Neural progenitor cell (in vitro differentiated cells): Measurements from ENCODE around the gene FOXK1. TPM values are rescaled to one million over a fixed set of nuclear protein-coding genes. Genes with fewer than 3 reads are reported as not detected.
A peak's percentile ranks its signal among the peaks of the same experiment; 100 is the strongest.

ENCODE experiments used
- DNase-seq: peaks from one replicate; pipeline ENCODE4 v3.0.0-alpha.2; 2016; ENCODE audit warnings: low spot score
- H2AFZ ChIP-seq: fragments of 200-600 bp; sonication (generic); replicated peaks from 2 replicates; pipeline ENCODE4 v1.6.1; 2016; ENCODE audit warnings: antibody characterized with exemption
- H3F3A ChIP-seq: fragments of 200-600 bp; sonication (generic); 2 replicates; pipeline ENCODE4 v1.6.1; 2016; ENCODE audit warnings: antibody characterized with exemption, low read depth
- H3K27ac ChIP-seq: fragments of 200-600 bp; sonication (generic); 2 replicates; pipeline ENCODE4 v1.5.1; 2016; ENCODE audit warnings: mild to moderate bottlenecking
- H3K27me3 ChIP-seq: fragments of 200-600 bp; sonication (generic); 2 replicates; pipeline ENCODE4 v1.6.1; 2016; ENCODE audit warnings: mild to moderate bottlenecking, moderate library complexity
- H3K36me3 ChIP-seq: fragments of 200-600 bp; sonication (generic); 2 replicates; pipeline ENCODE4 v1.5.1; 2016
- H3K4me1 ChIP-seq: fragments of 200-600 bp; sonication (generic); 2 replicates; pipeline ENCODE4 v1.6.1; 2016; ENCODE audit warnings: mixed run types
- H3K4me2 ChIP-seq: fragments of 200-600 bp; sonication (generic); 2 replicates; pipeline ENCODE4 v1.6.1; 2016
- H3K4me3 ChIP-seq: fragments of 200-600 bp; sonication (generic); 2 replicates; pipeline ENCODE4 v1.5.1; 2016
- H3K79me2 ChIP-seq: fragments of 200-600 bp; sonication (generic); 2 replicates; pipeline ENCODE4 v1.6.1; 2016; ENCODE audit warnings: low read depth
- H3K9ac ChIP-seq: fragments of 200-600 bp; sonication (generic); 2 replicates; pipeline ENCODE4 v1.6.1; 2016
- H3K9me3 ChIP-seq: fragments of 200-600 bp; sonication (generic); 2 replicates; pipeline ENCODE4 v1.5.1; 2016; ENCODE audit warnings: low read depth
- H4K20me1 ChIP-seq: fragments of 200-600 bp; sonication (generic); 2 replicates; pipeline ENCODE4 v1.6.1; 2016; ENCODE audit warnings: low read depth
- H3K27ac Mint-ChIP-seq: 3 replicates; pipeline ENCODE4 v1.8.0; 2021; ENCODE audit warnings: mixed read lengths
- H3K27me3 Mint-ChIP-seq: 2 replicates; pipeline ENCODE4 v1.8.0; 2022; ENCODE audit warnings: low read depth, mild to moderate bottlenecking, inconsistent platforms, moderate library complexity, mixed read lengths; ENCODE audit not compliant: insufficient read depth
- H3K36me3 Mint-ChIP-seq: 3 replicates; pipeline ENCODE4 v1.8.0; 2021; ENCODE audit warnings: mixed read lengths
- H3K4me1 Mint-ChIP-seq: 3 replicates; pipeline ENCODE4 v1.8.0; 2021; ENCODE audit warnings: mixed read lengths
- H3K4me3 Mint-ChIP-seq: 3 replicates; pipeline ENCODE4 v1.8.0; 2021; ENCODE audit warnings: mild to moderate bottlenecking, moderate library complexity, mixed read lengths
- H3K9me3 Mint-ChIP-seq: 3 replicates; pipeline ENCODE4 v1.8.0; 2020; ENCODE audit warnings: mixed read lengths
- EZH2 ChIP-seq: fragments of 200-600 bp; sonication (generic); IDR thresholded peaks from 2 replicates; pipeline ENCODE4 v1.6.1; 2017; ENCODE audit warnings: antibody characterized with exemption, mild to moderate bottlenecking, moderate library complexity
- EZH2phosphoT487 ChIP-seq: fragments of 200-600 bp; sonication (generic); IDR thresholded peaks from 2 replicates; pipeline ENCODE4 v1.6.1; 2017; ENCODE audit warnings: antibody characterized with exemption
- total RNA-seq: library from RNA; depleted of rRNA; stranded (reverse); fragments of >200 nt; gene quantifications from 2 replicates; pipeline ENCODE4 v1.2.3, GENCODE V29; 2015; ENCODE audit warnings: low replicate concordance
- TF ChIP-seq, protein P1 (sequence below): fragments of 200-600 bp; sonication (generic); IDR thresholded peaks from 2 replicates; pipeline ENCODE4 v1.5.1; 2017; ENCODE audit warnings: antibody characterized with exemption, mild to moderate bottlenecking

The FOXK1 gene
- total RNA-seq, 1 donor from 2014 or later: 11.1 TPM

- no peak for DNase-seq
- no peaks in the 10 kb centered on the region for H3F3A ChIP-seq
- Mint-ChIP-seq H3K4me3 (no peak overlapping the region), H3K9me3 (no peaks in the 10 kb centered on the region), H3K4me1 (peaks cover 11% of the 10 kb centered on the region), H3K36me3 (peaks cover 13% of the 10 kb centered on the region), H3K27ac (peak overlapping the region; percentile 76), H3K27me3 (peaks cover 2% of the 10 kb centered on the region)
- no peaks in the 10 kb centered on the region for H3K27me3 ChIP-seq
- H3K4me2 ChIP-seq: no peak overlapping the region
- H3K4me3 ChIP-seq: no peak overlapping the region
- H2AFZ ChIP-seq: no peak overlapping the region
- H3K4me1 ChIP-seq: no peaks in the 10 kb centered on the region
- no peak for TF ChIP-seq EZH2phosphoT487
- TF ChIP-seq, protein P1, sequence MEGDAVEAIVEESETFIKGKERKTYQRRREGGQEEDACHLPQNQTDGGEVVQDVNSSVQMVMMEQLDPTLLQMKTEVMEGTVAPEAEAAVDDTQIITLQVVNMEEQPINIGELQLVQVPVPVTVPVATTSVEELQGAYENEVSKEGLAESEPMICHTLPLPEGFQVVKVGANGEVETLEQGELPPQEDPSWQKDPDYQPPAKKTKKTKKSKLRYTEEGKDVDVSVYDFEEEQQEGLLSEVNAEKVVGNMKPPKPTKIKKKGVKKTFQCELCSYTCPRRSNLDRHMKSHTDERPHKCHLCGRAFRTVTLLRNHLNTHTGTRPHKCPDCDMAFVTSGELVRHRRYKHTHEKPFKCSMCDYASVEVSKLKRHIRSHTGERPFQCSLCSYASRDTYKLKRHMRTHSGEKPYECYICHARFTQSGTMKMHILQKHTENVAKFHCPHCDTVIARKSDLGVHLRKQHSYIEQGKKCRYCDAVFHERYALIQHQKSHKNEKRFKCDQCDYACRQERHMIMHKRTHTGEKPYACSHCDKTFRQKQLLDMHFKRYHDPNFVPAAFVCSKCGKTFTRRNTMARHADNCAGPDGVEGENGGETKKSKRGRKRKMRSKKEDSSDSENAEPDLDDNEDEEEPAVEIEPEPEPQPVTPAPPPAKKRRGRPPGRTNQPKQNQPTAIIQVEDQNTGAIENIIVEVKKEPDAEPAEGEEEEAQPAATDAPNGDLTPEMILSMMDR: no peak
- TF ChIP-seq EZH2: no peak
- no peaks in the 10 kb centered on the region for H4K20me1 ChIP-seq
- no peak overlapping the region for H3K9ac ChIP-seq
- no peak overlapping the region for H3K27ac ChIP-seq
- H3K79me2 ChIP-seq: no peaks in the 10 kb centered on the region
- no peaks in the 10 kb centered on the region for H3K36me3 ChIP-seq
- H3K9me3 ChIP-seq: no peaks in the 10 kb centered on the region
Measured at GRCh38 chr7:4794591-4795350, 112.7 kb downstream of the FOXK1 start.

DNA sequence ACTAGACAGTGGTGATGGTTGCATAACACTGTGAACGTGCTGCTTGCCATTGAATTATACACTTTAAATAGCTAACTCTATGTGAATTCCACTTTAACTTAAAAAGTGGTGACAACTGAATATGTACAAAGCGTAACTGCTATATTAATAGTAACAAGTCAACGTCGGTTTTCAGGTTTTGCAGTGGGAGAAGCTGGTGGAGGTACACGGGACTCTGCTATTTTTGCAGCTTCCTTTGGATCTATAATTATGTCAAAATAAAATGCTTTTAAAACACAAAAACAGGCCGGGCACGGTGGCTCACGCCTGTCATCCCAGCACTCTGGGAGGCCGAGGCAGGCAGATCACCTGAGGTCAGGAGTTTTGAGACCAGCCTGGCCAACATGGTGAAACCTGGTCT, 114.4 kb downstream of the FOXK1 start:
- Histone ChIP-seq H3K27ac (no peak overlapping the region), H3F3A (no peaks in the 10 kb centered on the region), H4K20me1 (no peaks in the 10 kb centered on the region), H2AFZ (no peak overlapping the region), H3K4me1 (no peaks in the 10 kb centered on the region), H3K4me2 (no peak overlapping the region), H3K4me3 (no peak overlapping the region), H3K79me2 (no peaks in the 10 kb centered on the region), H3K27me3 (no peaks in the 10 kb centered on the region), H3K9me3 (no peaks in the 10 kb centered on the region), H3K36me3 (no peaks in the 10 kb centered on the region), H3K9ac (no peak overlapping the region)
- H3K27me3 Mint-ChIP-seq: peaks cover 2% of the 10 kb centered on the region
- peaks cover 10% of the 10 kb centered on the region for H3K4me1 Mint-ChIP-seq
- peaks cover 18% of the 10 kb centered on the region for H3K36me3 Mint-ChIP-seq
- no peak overlapping the region for H3K4me3 Mint-ChIP-seq
- TF ChIP-seq, protein P1: no peak
- TF ChIP-seq EZH2 (no peak), EZH2phosphoT487 (no peak)
- no peaks in the 10 kb centered on the region for H3K9me3 Mint-ChIP-seq
- no peak for DNase-seq
- no peak overlapping the region for H3K27ac Mint-ChIP-seq

DNA sequence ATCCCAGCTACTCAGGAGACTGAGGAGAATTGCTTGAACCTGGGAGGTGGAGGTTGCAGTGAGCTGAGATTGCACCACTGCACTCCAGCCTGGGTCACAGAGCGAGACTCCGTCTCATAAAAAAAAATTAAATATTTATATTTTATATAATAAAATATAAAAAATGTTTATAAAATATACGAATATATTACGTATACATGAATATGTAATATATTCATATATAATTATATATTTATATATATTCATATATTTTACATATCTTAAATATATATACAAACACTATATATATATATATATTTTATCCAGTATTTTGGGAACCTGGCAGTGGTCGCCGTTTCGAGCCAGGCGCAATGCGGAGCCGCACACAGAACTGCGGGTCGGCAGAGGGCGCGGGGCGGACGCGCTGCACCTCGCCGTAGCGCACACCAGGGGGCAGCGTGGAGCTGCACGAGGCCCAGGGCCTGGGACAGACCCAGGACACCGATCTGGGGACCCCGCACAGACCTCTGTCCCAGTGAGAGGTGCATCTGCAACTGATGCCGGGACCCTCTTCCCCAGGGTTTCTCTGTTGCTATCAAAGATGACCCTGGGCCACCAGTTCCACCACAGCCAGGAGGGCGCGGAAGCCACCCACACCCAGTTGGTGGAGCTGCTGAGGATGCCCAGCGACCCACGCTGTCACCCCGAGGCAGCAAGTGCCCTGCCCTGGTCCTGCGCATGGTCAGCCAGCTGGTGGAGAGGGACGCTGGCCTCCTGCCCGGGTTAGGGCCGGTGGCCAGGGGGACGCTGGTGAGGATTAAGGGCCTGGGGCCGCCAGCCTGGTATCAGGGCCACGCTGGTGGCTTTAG, 116.0 kb downstream of the FOXK1 start:
- Histone ChIP-seq H3K9me3 (no peaks in the 10 kb centered on the region), H2AFZ (no peak overlapping the region), H3K36me3 (no peaks in the 10 kb centered on the region), H3K4me3 (no peak overlapping the region), H3K79me2 (no peaks in the 10 kb centered on the region), H3F3A (no peaks in the 10 kb centered on the region), H3K9ac (no peak overlapping the region), H3K4me1 (no peaks in the 10 kb centered on the region), H4K20me1 (no peaks in the 10 kb centered on the region), H3K27ac (no peak overlapping the region), H3K4me2 (no peak overlapping the region), H3K27me3 (no peaks in the 10 kb centered on the region)
- Mint-ChIP-seq H3K4me1 (peaks cover 8% of the 10 kb centered on the region), H3K9me3 (no peaks in the 10 kb centered on the region), H3K4me3 (no peak overlapping the region), H3K27ac (no peak overlapping the region), H3K27me3 (peaks cover 2% of the 10 kb centered on the region), H3K36me3 (peaks cover 18% of the 10 kb centered on the region)
- peak; percentile 83 for DNase-seq
- TF ChIP-seq, protein P1: peak; percentile 85
- TF ChIP-seq EZH2phosphoT487 (no peak), EZH2 (no peak)
